SJCRH30 (cell line): Measurements from ENCODE around the gene GMEB2. TPM values are rescaled to one million over a fixed set of nuclear protein-coding genes. Genes with fewer than 3 reads are reported as not detected.
"Not testable (repeated sequence)": the region's sequence is repeated elsewhere in the genome, so short reads cannot be mapped to it uniquely, and the experiment has no call there.

Experiments used
- DNase-seq, 2 experiments: peaks; one replicate each; pipeline ENCODE4 v3.0.0-alpha.2; 2015 to 2020
- H3K27ac ChIP-seq: fragments of 250-450 bp; sonication (Bioruptor Pico); 2 replicates; pipeline ENCODE4 v1.5.1; 2020; ENCODE audit warnings: mild to moderate bottlenecking, moderate library complexity
- H3K27me3 ChIP-seq: fragments of 250-450 bp; sonication (Bioruptor Pico); 2 replicates; pipeline ENCODE4 v1.5.1; 2020; ENCODE audit warnings: mild to moderate bottlenecking, moderate library complexity
- H3K36me3 ChIP-seq: fragments of 250-450 bp; sonication (Bioruptor Pico); 2 replicates; pipeline ENCODE4 v1.5.1; 2020; ENCODE audit warnings: mild to moderate bottlenecking, moderate library complexity
- H3K4me1 ChIP-seq: fragments of 250-450 bp; sonication (Bioruptor Pico); 2 replicates; pipeline ENCODE4 v1.5.1; 2020; ENCODE audit warnings: mild to moderate bottlenecking, moderate library complexity
- H3K4me3 ChIP-seq: fragments of 250-450 bp; sonication (Bioruptor Pico); 2 replicates; pipeline ENCODE4 v1.5.1; 2020; ENCODE audit warnings: mild to moderate bottlenecking, moderate library complexity
- H3K9me3 ChIP-seq: fragments of 250-450 bp; sonication (Bioruptor Pico); replicated peaks from 2 replicates; pipeline ENCODE4 v1.5.1; 2020; ENCODE audit warnings: mild to moderate bottlenecking, moderate library complexity
- total RNA-seq: library from RNA; depleted of rRNA; stranded (reverse); fragments of >200 nt; shearing (Covaris generic); gene quantifications from 2 replicates; pipeline ENCODE4 v1.2.3, GENCODE V29; 2014

GMEB2 gene
- total RNA-seq, 1 experiment from 2014 or later: 19.5 TPM

DNA sequence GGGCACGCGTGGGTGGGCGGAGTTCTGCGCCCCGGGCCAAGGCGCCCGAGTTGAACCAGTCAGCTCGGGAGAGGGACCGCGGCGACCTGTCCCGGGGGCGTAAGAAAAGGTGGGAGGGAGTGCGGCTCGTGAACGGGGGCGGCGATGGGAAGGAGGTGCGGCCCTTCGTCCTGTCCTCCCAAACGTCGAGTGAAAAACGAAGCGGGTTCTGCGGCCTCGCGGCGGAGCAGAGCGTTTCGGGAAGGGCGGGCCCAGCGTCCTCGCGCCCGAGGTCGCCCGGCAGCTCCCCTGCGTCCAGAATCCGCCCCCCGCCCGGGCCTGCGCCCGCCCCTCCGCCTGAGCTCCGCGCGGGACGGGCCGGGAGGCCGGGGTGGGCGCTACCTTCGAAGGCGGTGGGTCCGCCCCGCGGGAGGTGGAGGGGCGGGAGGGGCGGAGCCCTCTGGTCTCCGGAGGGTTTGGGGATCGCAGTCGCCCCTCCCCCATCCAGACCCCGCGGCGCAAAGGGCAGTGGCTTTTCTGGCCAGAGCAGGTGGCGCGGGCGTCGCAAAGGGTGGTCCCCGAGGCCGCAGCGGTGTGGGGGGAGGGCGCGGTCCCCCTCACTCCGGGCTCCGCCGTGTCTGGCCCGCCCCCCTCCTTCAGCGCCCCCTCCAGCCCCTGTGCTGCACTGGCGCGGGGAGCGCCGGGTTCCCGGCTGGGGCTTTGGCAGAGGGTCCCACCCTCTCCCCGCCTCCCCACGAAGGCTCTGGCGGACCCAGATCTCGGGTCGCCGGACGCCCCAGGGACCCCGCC, 25.5 kb upstream of the GMEB2 start:
- Histone ChIP-seq H3K4me1 (peaks cover 6% of the 10 kb centered on the region; the same call in 1 of the 2 replicates), H3K36me3 (no peaks in the 10 kb centered on the region), H3K27me3 (no peaks in the 10 kb centered on the region), H3K9me3 (no peaks in the 10 kb centered on the region), H3K27ac (no peak overlapping the region), H3K4me3 (peak overlapping the region; percentile 55)
- DNase-seq: peak; percentile 76 to 79

DNA sequence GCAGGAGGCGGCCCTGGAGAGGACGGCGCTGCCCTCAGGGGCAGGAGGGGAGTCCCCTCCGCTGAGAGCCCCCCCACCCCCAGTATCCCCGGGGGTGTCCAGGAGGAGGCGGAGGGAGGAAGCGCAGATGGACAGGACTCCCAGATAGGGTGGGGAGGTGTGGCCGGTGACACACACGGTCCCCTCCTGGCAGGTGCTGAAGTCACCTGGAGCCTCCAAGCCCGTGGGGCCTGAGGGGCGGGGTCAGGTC, 25.0 kb upstream of the GMEB2 start:
- Histone ChIP-seq H3K36me3 (no peaks in the 10 kb centered on the region), H3K27ac (no peak overlapping the region), H3K4me3 (peak overlapping the region; percentile 55), H3K9me3 (no peaks in the 10 kb centered on the region), H3K4me1 (peaks cover under 1% of the 10 kb centered on the region; the same call in 1 of the 2 replicates), H3K27me3 (no peaks in the 10 kb centered on the region)
- DNase-seq: no peak

GRCh38 chr20:63650486-63650885, 23.6 kb upstream of the GMEB2 start:
- not testable (repeated sequence) for H3K27ac ChIP-seq, H3K4me3 ChIP-seq, DNase-seq, H3K27me3 ChIP-seq, H3K36me3 ChIP-seq, H3K4me1 ChIP-seq, H3K9me3 ChIP-seq

DNA sequence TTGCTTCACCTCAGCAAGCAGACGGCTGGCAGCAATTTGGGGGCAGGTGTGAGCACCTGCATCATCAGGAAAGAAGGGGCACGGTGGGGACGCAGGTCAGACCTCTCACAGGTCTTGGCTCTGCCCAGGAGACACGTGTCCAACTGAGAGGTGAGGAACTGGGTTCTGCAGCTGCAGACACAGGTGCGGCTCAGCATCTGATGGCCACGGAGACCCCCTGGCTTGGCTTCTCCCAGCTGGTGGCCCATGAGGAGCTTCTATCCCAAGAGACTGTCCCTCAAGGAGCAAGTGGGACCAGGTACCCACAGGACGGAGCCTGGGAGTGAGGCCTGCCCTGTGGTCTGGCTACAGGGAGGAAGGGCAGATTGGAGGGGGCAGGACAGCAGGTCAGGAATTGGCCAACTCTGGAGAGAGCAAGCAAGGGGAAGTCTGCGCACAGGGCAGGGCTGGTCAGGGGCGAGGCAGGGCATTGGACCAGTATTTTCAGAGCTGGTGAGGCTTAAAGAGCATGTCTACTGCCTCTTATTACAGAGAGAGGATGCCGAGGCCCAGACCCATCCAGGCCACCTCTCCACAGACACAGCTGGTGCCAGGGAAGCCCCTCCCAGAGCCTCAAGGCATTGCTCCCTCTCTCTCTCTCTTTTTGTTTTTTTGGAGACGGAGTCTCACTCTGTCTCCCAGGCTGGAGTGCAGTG, 22.1 kb upstream of the GMEB2 start:
- peak in 1 of 2 experiments; percentile 47 for DNase-seq
- Histone ChIP-seq H3K27me3 (no peaks in the 10 kb centered on the region), H3K4me3 (no peak overlapping the region), H3K4me1 (no peaks in the 10 kb centered on the region), H3K27ac (no peak overlapping the region), H3K36me3 (no peaks in the 10 kb centered on the region), H3K9me3 (no peaks in the 10 kb centered on the region)

DNA sequence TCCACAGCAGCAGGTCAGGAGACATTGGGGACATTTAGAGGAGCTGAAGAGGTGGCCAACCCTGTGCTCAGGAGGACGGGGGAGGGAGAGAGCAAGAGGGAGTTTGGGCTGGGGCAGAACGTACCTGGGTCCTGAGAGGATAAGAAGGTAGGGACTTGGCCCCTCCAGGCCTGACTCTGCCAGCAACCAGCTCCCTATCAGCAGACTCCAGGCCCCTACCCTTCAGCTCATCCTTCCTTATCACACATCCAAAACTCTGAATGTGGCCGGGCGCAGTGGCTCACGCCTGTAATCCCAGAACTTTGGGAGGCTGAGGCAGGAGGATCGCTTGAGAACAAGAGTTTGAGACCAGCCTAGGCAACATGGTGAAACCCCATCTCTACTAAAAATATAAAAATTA, 21.3 kb upstream of the GMEB2 start:
- DNase-seq: no peak
- Histone ChIP-seq H3K36me3 (no peaks in the 10 kb centered on the region), H3K4me3 (no peak overlapping the region), H3K9me3 (no peaks in the 10 kb centered on the region), H3K4me1 (no peaks in the 10 kb centered on the region), H3K27ac (no peak overlapping the region), H3K27me3 (no peaks in the 10 kb centered on the region)

DNA sequence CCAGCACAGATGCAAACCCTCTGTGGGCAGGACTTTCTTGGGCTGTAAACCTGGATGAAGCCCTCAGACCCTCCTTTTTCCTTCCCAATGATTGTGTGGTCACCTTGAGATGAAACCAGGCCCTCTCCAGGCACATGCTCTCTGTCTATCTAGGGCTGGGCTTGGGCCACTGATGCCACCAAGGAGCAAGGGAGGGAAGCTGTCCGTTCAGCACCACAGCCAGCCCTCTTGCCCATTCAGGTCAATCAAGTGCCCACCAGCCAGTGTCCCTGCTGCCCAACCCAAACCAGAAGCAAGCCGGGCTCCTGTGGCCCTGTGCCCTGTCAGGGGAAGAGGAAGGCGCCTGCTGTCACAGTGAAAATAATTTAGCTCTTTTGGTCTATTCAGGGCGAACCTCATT, 18.3 kb upstream of the GMEB2 start:
- Histone ChIP-seq H3K4me3 (no peak overlapping the region), H3K27me3 (no peaks in the 10 kb centered on the region), H3K9me3 (no peaks in the 10 kb centered on the region), H3K36me3 (no peaks in the 10 kb centered on the region), H3K4me1 (no peaks in the 10 kb centered on the region), H3K27ac (no peak overlapping the region)
- no peak for DNase-seq

- Histone ChIP-seq H3K4me1 (no peaks in the 10 kb centered on the region), H3K4me3 (no peak overlapping the region), H3K36me3 (no peaks in the 10 kb centered on the region), H3K27me3 (no peaks in the 10 kb centered on the region), H3K9me3 (no peaks in the 10 kb centered on the region), H3K27ac (no peak overlapping the region)
- DNase-seq: no peak
Observed at GRCh38 chr20:63643946-63644345, 17.0 kb upstream of the GMEB2 start.

- DNase-seq: no peak
- Histone ChIP-seq H3K27ac (no peak overlapping the region), H3K4me3 (no peak overlapping the region), H3K4me1 (no peaks in the 10 kb centered on the region), H3K36me3 (no peaks in the 10 kb centered on the region), H3K9me3 (no peaks in the 10 kb centered on the region), H3K27me3 (no peaks in the 10 kb centered on the region)
Observed at GRCh38 chr20:63643499-63643898, 16.6 kb upstream of the GMEB2 start.

DNA sequence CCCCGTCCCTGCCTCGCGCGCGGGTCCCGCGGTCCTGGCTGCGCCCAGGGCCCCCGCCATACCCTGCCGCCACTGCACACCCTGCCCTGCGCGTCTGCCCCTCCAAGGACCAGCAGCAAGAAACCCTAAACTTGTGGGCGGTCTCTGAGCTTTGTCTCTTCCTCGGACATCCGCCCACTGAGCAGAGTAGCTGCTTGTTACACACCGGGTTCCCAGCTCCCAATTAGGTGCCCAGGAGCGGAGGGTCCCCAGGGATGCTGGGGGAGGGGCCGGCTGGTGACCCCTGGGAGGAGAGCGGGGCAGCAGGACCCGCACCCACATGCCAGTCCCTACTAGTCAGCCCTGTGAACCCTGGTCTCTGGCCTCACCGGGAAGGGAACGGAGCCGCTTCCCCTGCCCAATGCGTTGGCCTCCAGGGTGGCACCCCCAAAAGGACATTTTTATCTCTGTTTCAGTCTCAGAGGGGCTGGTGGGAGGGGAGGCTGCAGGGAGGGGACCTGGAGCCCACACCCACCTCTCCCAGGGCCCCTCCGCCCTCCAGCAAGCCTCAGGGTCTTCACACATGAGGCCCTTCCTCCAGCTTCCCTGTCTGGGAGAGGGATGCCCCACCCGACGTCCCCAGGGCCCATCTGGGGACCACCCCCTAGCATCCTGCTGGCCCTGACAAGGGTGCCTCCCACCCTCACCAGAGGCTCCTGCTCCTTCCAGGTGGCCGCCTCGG, 15.8 kb upstream of the GMEB2 start:
- no peaks in the 10 kb centered on the region for H3K36me3 ChIP-seq
- H3K27ac ChIP-seq: no peak overlapping the region
- no peaks in the 10 kb centered on the region for H3K9me3 ChIP-seq
- DNase-seq: no peak
- H3K4me3 ChIP-seq: no peak overlapping the region
- H3K4me1 ChIP-seq: no peaks in the 10 kb centered on the region
- no peaks in the 10 kb centered on the region for H3K27me3 ChIP-seq

- Histone ChIP-seq H3K36me3 (no peaks in the 10 kb centered on the region), H3K4me1 (no peaks in the 10 kb centered on the region), H3K27ac (no peak overlapping the region), H3K27me3 (no peaks in the 10 kb centered on the region), H3K9me3 (no peaks in the 10 kb centered on the region), H3K4me3 (no peak overlapping the region)
- peak in 1 of 2 experiments; percentile 54 for DNase-seq
Observed at GRCh38 chr20:63641792-63642523, 15.1 kb upstream of the GMEB2 start.

DNA sequence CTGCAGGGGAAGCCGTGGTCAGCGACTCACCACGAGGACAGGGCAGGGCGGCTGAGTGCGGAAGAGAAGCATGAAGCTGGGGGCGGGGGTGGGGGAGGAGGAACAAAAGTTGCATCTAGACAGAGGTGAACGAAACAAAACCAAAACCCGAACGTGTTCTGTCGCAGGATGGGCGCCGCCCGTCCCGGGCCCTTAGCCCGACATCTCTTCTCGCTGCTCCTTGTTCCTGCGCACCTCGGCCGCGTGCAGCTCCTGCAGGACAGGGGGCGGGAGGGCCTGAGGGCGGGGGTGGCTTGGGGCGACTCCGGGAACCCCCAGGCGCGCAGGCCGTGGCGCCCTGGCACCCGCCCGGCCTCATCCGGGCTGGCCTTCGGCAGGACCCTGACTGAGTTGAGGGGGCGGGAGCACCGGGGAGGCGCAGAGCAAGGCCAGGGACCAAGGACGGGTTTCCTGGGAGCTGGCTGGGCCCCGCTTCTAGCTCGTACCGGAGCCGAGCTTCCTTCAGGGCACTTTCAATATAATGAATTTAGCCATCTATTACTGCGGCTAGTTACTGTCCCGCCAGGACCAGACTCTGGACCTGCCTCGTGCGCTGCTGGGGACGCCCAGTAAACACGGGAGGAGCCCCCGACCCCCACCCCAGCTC, 14.4 kb upstream of the GMEB2 start:
- Histone ChIP-seq H3K27ac (no peak overlapping the region), H3K4me1 (no peaks in the 10 kb centered on the region), H3K4me3 (no peak overlapping the region), H3K36me3 (no peaks in the 10 kb centered on the region), H3K9me3 (no peaks in the 10 kb centered on the region), H3K27me3 (no peaks in the 10 kb centered on the region)
- DNase-seq: no peak

GRCh38 chr20:63640686-63641085, 13.8 kb upstream of the GMEB2 start:
- not testable (repeated sequence) for H3K27me3 ChIP-seq, H3K27ac ChIP-seq, DNase-seq, H3K4me3 ChIP-seq, H3K36me3 ChIP-seq, H3K4me1 ChIP-seq, H3K9me3 ChIP-seq

GRCh38 chr20:63640086-63640485, 13.2 kb upstream of the GMEB2 start:
- Histone ChIP-seq H3K27ac (no peak overlapping the region), H3K4me1 (no peaks in the 10 kb centered on the region), H3K9me3 (no peaks in the 10 kb centered on the region), H3K27me3 (no peaks in the 10 kb centered on the region), H3K4me3 (no peak overlapping the region), H3K36me3 (no peaks in the 10 kb centered on the region)
- DNase-seq: no peak

DNA sequence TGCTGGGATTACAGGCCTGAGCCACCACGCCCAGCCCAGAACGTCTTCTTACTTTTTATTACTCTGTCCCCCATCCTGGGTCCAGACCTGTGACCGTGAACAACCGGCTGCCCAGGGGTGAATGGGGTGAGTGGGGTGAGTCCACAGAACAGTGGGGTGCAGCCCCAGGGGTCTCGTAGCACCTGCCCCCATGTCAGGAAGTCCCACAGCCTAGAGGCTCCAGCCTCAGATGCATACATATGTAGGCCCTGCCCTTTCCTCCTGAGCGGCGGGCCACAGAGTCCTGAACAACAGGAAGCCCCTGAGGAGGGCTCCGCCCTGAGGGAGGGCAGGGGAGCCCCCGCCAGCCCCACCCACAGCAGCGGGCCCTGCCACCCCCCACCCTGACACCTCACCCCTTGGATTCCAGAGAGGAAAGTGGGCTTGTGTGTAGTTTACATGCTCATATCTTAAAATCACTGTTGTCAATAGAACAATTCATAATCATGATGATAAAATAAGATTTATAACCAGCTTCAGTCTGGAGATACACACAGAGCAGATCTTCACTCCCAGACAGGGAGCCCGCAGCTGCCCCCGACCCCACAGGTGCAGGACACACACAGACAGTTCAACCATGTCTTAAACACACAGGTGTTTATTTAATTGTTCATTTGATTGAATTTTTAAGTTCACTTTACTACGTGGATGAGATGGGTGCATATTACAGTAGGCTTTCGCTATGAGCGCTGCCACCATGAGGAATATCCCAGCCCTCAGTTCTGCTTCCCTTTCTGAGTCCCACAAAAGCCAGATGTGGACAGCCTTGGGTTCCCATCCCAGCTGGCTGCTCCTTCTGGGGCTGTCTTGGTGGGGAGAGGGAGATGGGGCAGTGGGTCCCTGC, 12.4 kb upstream of the GMEB2 start:
- no peak overlapping the region for H3K27ac ChIP-seq
- no peaks in the 10 kb centered on the region for H3K36me3 ChIP-seq
- H3K4me1 ChIP-seq: no peaks in the 10 kb centered on the region
- H3K27me3 ChIP-seq: no peaks in the 10 kb centered on the region
- DNase-seq: no peak
- H3K9me3 ChIP-seq: no peaks in the 10 kb centered on the region
- no peak overlapping the region for H3K4me3 ChIP-seq
